HL-60/S4 (cell line): ENCODE measurements around the gene SCGB1D1.

Source experiments
- in situ Hi-C: fragments of 300-500 bp; cut with MboI; formaldehyde crosslinking; loops from 2 replicates; pipeline ENCODE4 v1.14.3; 2022; ENCODE audit warnings: low sequenced_read_pairs

The SCGB1D1 gene

GRCh38 chr11:62221498-62221897, 31.5 kb downstream of the SCGB1D1 start:
- in situ Hi-C loops: no loop called here

GRCh38 chr11:62223095-62223494, 33.1 kb downstream of the SCGB1D1 start:
- in situ Hi-C loops: no loop called here

GRCh38 chr11:62233730-62234129, 43.7 kb downstream of the SCGB1D1 start:
- in situ Hi-C loops: no loop called here

- in situ Hi-C loops: no loop called here
Observed at GRCh38 chr11:62236187-62236586, 46.2 kb downstream of the SCGB1D1 start.

GRCh38 chr11:62237499-62237898, 47.5 kb downstream of the SCGB1D1 start:
- in situ Hi-C loops: no loop called here

- in situ Hi-C loops: no loop called here
Observed at GRCh38 chr11:62238151-62238550, 48.1 kb downstream of the SCGB1D1 start.

GRCh38 chr11:62241095-62241494, 51.1 kb downstream of the SCGB1D1 start:
- in situ Hi-C loops: no loop called here

- in situ Hi-C loops: no loop called here
Observed at GRCh38 chr11:62242021-62242420, 52.0 kb downstream of the SCGB1D1 start, which contains the start of gene SCGB1D2. TSS of gene SCGB1D2 (plus strand) at chr11:62242239. CDS start at chr11:62242308, 69 bp downstream.
